ENCODE measurements around the gene ST3GAL3. TPM values are rescaled to one million over a fixed set of nuclear protein-coding genes. Genes with fewer than 3 reads are reported as not detected.

Gene ST3GAL3
- total and polyA plus RNA-seq, 11 donors: 14.4 to 31.7 (median 26.3) TPM

- H3K4me1 ChIP-seq: peaks cover 0 to 26% (median 14%) of the 10 kb centered on the region in 12 donors
- H3K9me3 ChIP-seq: no peaks in the 10 kb centered on the region
- intact Hi-C loops (cut with DNase I): no loop called here
- ATAC-seq (no peak), DNase-seq (no peak)
- TF ChIP-seq POLR2A (IDR thresholded peaks at IDR 0.05): no peak
- TF ChIP-seq CTCF (IDR thresholded peaks at IDR 0.05): no peak
- H3K36me3 ChIP-seq: peaks cover 0 to 8% (median 0%) of the 10 kb centered on the region in 9 donors
- H3K27me3 ChIP-seq: no peaks in the 10 kb centered on the region
- no peak overlapping the region for H3K27ac ChIP-seq
- H3K4me3 ChIP-seq: no peak overlapping the region
- 92 to 97% (median 95%) methylated on average over 3 of the region's 3 CpGs for WGBS, 4 donors
These were observed 82.5 kb downstream of the ST3GAL3 start for GRCh38 chr1:43789604-43790550.

- Histone ChIP-seq H3K27me3 (no peaks in the 10 kb centered on the region), H3K27ac (no peak overlapping the region), H3K4me1 (peaks cover 0 to 30% (median 14%) of the 10 kb centered on the region in 12 donors), H3K36me3 (peaks cover 0 to 8% (median 0%) of the 10 kb centered on the region in 9 donors), H3K9me3 (no peaks in the 10 kb centered on the region), H3K4me3 (no peak overlapping the region)
- DNase-seq: no peak
- intact Hi-C loops (cut with DNase I): no loop called here
- WGBS, 4 donors: 97 to 99% (median 99%) methylated on average over 2 of the region's 2 CpGs
- ATAC-seq: no peak
- no peak for TF ChIP-seq CTCF (IDR thresholded peaks at IDR 0.05)
- no peak for TF ChIP-seq POLR2A (IDR thresholded peaks at IDR 0.05)
These were observed 83.9 kb downstream of the ST3GAL3 start for GRCh38 chr1:43791243-43791642.

DNA sequence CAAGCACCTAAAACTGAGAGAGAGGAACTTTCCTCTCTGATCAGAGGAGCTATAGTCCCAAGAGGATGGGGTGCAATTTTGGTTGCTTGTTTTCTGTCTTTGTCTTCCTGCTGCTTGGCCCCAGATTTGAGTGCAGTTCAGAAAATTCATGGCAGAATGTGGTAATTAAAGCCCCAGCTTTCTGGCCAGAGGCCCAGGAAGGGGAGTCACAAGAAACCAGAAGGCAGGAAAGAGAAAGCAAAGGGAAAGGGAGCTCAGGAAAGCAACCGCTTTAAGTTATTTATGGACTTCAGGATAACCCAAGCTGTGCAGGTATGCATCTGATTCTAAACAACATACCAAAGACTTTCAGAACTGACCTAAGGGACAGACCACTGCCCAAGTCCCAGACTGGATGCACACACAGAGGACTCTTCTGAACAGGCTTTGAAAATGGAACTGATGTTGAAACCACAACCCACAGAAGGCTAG lies 88.8 kb downstream of the ST3GAL3 start:
- no peak for TF ChIP-seq POLR2A (IDR thresholded peaks at IDR 0.05)
- TF ChIP-seq CTCF (IDR thresholded peaks at IDR 0.05): no peak
- no peak for DNase-seq
- intact Hi-C loops (cut with DNase I): no loop called here
- no peak for ATAC-seq
- 28 to 40% (median 32%) methylated on average over 1 of the region's 1 CpG for WGBS, 4 donors
- Histone ChIP-seq H3K4me3 (no peak overlapping the region), H3K9me3 (no peaks in the 10 kb centered on the region), H3K27me3 (no peaks in the 10 kb centered on the region), H3K27ac (no peak overlapping the region), H3K4me1 (peaks cover 0 to 21% (median 0%) of the 10 kb centered on the region in 12 donors), H3K36me3 (peaks cover 0 to 9% (median 0%) of the 10 kb centered on the region in 9 donors)

GRCh38 chr1:43797891-43798290 lies 90.6 kb downstream of the ST3GAL3 start:
- H3K4me1 ChIP-seq: peaks cover 0 to 21% (median 0%) of the 10 kb centered on the region in 12 donors
- H3K27ac ChIP-seq: no peak overlapping the region
- ATAC-seq (no peak), DNase-seq (no peak)
- intact Hi-C loops (cut with DNase I): no loop called here
- no peaks in the 10 kb centered on the region for H3K27me3 ChIP-seq
- WGBS, 4 donors: 88 to 92% (median 89%) methylated on average over 3 of the region's 3 CpGs
- TF ChIP-seq CTCF (IDR thresholded peaks at IDR 0.05): no peak
- no peak for TF ChIP-seq POLR2A (IDR thresholded peaks at IDR 0.05)
- H3K9me3 ChIP-seq: no peaks in the 10 kb centered on the region
- no peak overlapping the region for H3K4me3 ChIP-seq
- H3K36me3 ChIP-seq: peaks cover 0 to 11% (median 3%) of the 10 kb centered on the region in 9 donors
